ENCODE results near the gene MAD1L1.

Gene MAD1L1

DNA sequence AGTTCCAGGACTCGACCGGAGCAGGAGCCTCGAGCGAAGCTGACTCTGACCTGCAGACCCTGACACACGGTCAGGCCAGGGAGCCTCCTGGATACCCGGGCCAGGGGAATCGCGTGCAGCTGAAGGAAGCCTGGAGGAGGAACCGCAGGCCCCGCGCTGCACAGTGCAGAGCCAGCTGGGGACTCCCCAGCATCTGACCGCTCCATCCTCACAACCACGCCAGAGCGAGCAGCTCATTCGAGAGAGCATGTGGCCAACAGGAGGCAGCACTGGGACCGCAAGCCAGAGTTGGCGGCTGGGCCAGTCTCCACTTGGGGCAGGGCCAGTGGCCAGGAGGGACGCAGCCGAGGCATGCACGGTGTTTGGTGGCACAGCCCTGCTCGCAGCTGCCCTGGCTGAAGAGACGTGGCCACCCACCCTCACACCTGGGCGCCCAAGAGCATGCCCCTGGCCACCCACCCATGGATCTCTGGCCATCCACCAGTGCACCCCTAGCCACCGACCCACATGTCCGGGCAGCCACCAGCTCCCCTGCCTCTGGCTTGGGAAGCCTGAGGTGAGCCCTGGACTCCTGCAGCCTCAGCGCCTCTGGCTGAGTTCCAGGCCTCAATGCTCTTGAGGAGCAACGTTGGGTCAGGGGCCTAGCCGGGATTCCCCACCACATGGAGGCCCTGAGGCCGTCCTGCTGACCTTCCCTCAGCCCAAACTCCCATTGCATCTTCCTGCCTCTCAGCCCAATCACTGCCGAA, 348.7 kb downstream of the MAD1L1 start:
- Histone ChIP-seq H2AFZ (ENCODE audit: low read depth, low read length) (no peak overlapping the region), H3K27ac (ENCODE audit: low read length) (peak overlapping the region; percentile 75), H3K9me3 (ENCODE audit: insufficient read depth, low read length, severe bottlenecking) (peaks cover 20% of the 10 kb centered on the region), H3K9ac (ENCODE audit: low read depth, low read length) (peak overlapping the region; percentile 37), H3K36me3 (ENCODE audit: insufficient read depth, low read length) (peaks cover 71% of the 10 kb centered on the region), H3K4me2 (ENCODE audit: insufficient read depth, low read length) (no peak overlapping the region; the same call in 1 of the 2 replicates), H3K79me2 (ENCODE audit: insufficient read depth, low read length) (peaks cover 28% of the 10 kb centered on the region), H3K4me1 (ENCODE audit: insufficient read depth, low read length) (peaks cover 62% of the 10 kb centered on the region), H3K4me3 (ENCODE audit: low read depth in 1 of 2, low read length in 2 of 2) (no peak overlapping the region), H3K27me3 (ENCODE audit: insufficient read depth, low read length, poor library complexity) (no peaks in the 10 kb centered on the region), H4K20me1 (ENCODE audit: insufficient read depth, low read length) (peaks cover 27% of the 10 kb centered on the region)
- TF ChIP-seq, protein P1, sequence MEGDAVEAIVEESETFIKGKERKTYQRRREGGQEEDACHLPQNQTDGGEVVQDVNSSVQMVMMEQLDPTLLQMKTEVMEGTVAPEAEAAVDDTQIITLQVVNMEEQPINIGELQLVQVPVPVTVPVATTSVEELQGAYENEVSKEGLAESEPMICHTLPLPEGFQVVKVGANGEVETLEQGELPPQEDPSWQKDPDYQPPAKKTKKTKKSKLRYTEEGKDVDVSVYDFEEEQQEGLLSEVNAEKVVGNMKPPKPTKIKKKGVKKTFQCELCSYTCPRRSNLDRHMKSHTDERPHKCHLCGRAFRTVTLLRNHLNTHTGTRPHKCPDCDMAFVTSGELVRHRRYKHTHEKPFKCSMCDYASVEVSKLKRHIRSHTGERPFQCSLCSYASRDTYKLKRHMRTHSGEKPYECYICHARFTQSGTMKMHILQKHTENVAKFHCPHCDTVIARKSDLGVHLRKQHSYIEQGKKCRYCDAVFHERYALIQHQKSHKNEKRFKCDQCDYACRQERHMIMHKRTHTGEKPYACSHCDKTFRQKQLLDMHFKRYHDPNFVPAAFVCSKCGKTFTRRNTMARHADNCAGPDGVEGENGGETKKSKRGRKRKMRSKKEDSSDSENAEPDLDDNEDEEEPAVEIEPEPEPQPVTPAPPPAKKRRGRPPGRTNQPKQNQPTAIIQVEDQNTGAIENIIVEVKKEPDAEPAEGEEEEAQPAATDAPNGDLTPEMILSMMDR (IDR thresholded peaks at IDR 0.05; ENCODE audit: borderline replicate concordance, extremely low read depth, low read length, poor library complexity, severe bottlenecking), result peak; percentile 33
- TF ChIP-seq EZH2 (IDR thresholded peaks at IDR 0.05; ENCODE audit: borderline replicate concordance, low read depth, low read length, severe bottlenecking), result no peak
- ATAC-seq (ENCODE audit: insufficient read depth, low read depth) (no peak), DNase-seq (no peak)

DNA sequence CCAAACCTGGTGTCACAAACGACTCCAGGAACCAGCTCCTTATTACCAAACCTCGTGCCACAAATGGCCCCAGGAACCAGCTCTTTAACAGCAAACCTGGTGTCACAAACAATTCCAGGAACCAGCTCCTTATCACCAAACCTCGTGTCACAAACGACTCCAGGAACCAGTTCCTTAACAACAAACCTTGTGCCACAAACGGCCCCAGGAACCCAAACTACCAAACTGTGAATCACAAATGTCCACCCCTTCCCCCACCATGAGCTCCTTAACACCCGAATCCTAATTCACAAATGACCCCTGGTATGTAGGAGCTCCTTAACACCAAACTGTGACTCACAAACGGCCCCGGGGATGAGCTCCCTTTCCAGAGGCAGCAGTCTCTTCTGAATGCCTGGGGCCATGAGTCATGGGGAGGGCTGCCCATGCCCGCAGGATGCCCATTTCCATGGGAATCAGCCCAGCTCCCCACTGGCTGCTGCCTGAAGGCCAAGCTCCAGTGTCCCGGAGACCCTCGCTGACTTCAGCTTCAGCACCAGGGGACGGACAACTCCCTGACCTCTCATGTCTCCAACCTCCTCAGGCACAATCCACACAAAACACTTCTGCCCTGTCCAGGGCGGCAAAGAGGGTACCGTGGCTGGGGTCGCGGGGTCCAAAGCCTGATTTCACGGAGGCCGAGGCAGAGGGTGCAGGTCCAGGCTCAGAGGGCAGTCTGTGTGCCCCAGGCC, 349.5 kb downstream of the MAD1L1 start:
- no peak overlapping the region for H2AFZ ChIP-seq (ENCODE audit: low read depth, low read length)
- H3K79me2 ChIP-seq (ENCODE audit: insufficient read depth, low read length), result peaks cover 33% of the 10 kb centered on the region
- H3K9me3 ChIP-seq (ENCODE audit: insufficient read depth, low read length, severe bottlenecking), result peaks cover 20% of the 10 kb centered on the region
- peak overlapping the region; percentile 75 for H3K27ac ChIP-seq (ENCODE audit: low read length)
- TF ChIP-seq, protein P1 (IDR thresholded peaks at IDR 0.05; ENCODE audit: borderline replicate concordance, extremely low read depth, low read length, poor library complexity, severe bottlenecking), result no peak
- TF ChIP-seq EZH2 (IDR thresholded peaks at IDR 0.05; ENCODE audit: borderline replicate concordance, low read depth, low read length, severe bottlenecking), result no peak
- peaks cover 22% of the 10 kb centered on the region for H4K20me1 ChIP-seq (ENCODE audit: insufficient read depth, low read length)
- ATAC-seq (ENCODE audit: insufficient read depth, low read depth) (peak; percentile 60), DNase-seq (peak; percentile 65)
- H3K4me3 ChIP-seq (ENCODE audit: low read depth in 1 of 2, low read length in 2 of 2), result no peak overlapping the region
- peak overlapping the region; percentile 37 for H3K9ac ChIP-seq (ENCODE audit: low read depth, low read length)
- no peak overlapping the region for H3K4me2 ChIP-seq (ENCODE audit: insufficient read depth, low read length)
- peaks cover 62% of the 10 kb centered on the region for H3K4me1 ChIP-seq (ENCODE audit: insufficient read depth, low read length)
- no peaks in the 10 kb centered on the region for H3K27me3 ChIP-seq (ENCODE audit: insufficient read depth, low read length, poor library complexity)
- peaks cover 65% of the 10 kb centered on the region for H3K36me3 ChIP-seq (ENCODE audit: insufficient read depth, low read length)

DNA sequence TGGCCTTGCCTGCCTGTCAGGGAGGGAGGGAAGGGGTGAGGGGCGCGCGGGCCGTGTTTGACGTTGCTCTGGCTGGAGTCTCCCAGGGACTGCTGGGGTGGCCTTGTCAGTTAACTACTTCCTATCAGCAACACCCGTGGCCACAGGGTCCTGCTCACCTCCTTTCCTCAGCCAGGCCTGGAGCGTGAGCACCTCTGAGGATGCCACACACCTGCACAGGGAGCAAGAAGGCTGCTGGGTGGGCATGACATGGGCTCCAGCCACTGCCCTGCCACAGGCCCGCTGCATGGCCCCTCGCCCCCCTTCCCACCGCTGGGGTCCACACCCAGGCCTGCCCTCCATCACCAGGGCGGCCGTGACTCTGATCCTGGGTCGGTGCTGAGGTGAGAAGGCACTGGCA, 350.3 kb downstream of the MAD1L1 start:
- H3K27ac ChIP-seq (ENCODE audit: low read length), result peak overlapping the region; percentile 75
- H3K79me2 ChIP-seq (ENCODE audit: insufficient read depth, low read length), result peaks cover 38% of the 10 kb centered on the region
- peak; percentile 45 for DNase-seq
- no peak overlapping the region for H2AFZ ChIP-seq (ENCODE audit: low read depth, low read length)
- H3K4me2 ChIP-seq (ENCODE audit: insufficient read depth, low read length), result 0 out of 2 replicates have a peak overlapping the region, but pooled peaks have one; percentile 16
- peaks cover 62% of the 10 kb centered on the region for H3K36me3 ChIP-seq (ENCODE audit: insufficient read depth, low read length)
- H3K4me3 ChIP-seq (ENCODE audit: low read depth in 1 of 2, low read length in 2 of 2), result no peak overlapping the region
- TF ChIP-seq, protein P1 (IDR thresholded peaks at IDR 0.05; ENCODE audit: borderline replicate concordance, extremely low read depth, low read length, poor library complexity, severe bottlenecking), result no peak
- TF ChIP-seq EZH2 (IDR thresholded peaks at IDR 0.05; ENCODE audit: borderline replicate concordance, low read depth, low read length, severe bottlenecking), result no peak
- peak overlapping the region; percentile 37 for H3K9ac ChIP-seq (ENCODE audit: low read depth, low read length)
- ATAC-seq (ENCODE audit: insufficient read depth, low read depth), result peak; percentile 47
- peaks cover 16% of the 10 kb centered on the region for H3K9me3 ChIP-seq (ENCODE audit: insufficient read depth, low read length, severe bottlenecking)
- H3K27me3 ChIP-seq (ENCODE audit: insufficient read depth, low read length, poor library complexity), result no peaks in the 10 kb centered on the region
- H4K20me1 ChIP-seq (ENCODE audit: insufficient read depth, low read length), result peaks cover 16% of the 10 kb centered on the region
- peaks cover 61% of the 10 kb centered on the region for H3K4me1 ChIP-seq (ENCODE audit: insufficient read depth, low read length)

Data from DND-41 (cell line).